DOHH2 (cell line): ENCODE results near the gene ZNF800.

Source experiments
- H3F3A ChIP-seq: fragments of 200-600 bp; sonication (generic), shearing (Covaris generic); 2 replicates; pipeline ENCODE4 v1.6.0; 2016; ENCODE audit warnings: antibody characterized with exemption, mild to moderate bottlenecking; ENCODE audit not compliant: control insufficient read depth, insufficient read depth
- H3K27ac ChIP-seq: fragments of 200-600 bp; sonication (generic); 2 replicates; pipeline ENCODE4 v1.5.1; 2014; ENCODE audit warnings: low read depth, mild to moderate bottlenecking, low read length, moderate library complexity
- H3K27me3 ChIP-seq: fragments of 200-600 bp; sonication (generic); 2 replicates; pipeline ENCODE4 v1.6.1; 2014; ENCODE audit warnings: mild to moderate bottlenecking, low read length, mixed read lengths; ENCODE audit not compliant: control insufficient read depth
- H3K36me3 ChIP-seq: fragments of 200-600 bp; sonication (generic); 2 replicates; pipeline ENCODE4 v1.6.1; 2014; ENCODE audit warnings: mild to moderate bottlenecking, low read length, moderate library complexity, mixed read lengths; ENCODE audit not compliant: control insufficient read depth
- H3K4me1 ChIP-seq: fragments of 200-600 bp; sonication (generic); 2 replicates; pipeline ENCODE4 v1.6.1; 2014; ENCODE audit warnings: mild to moderate bottlenecking, low read length, mixed read lengths; ENCODE audit not compliant: control insufficient read depth
- H3K4me2 ChIP-seq: fragments of 200-600 bp; sonication (generic); 2 replicates; pipeline ENCODE4 v1.6.0; 2014; ENCODE audit warnings: mild to moderate bottlenecking, low read length, moderate library complexity
- H3K4me3 ChIP-seq: fragments of 200-600 bp; sonication (generic); 2 replicates; pipeline ENCODE4 v1.5.1; 2014; ENCODE audit warnings: mild to moderate bottlenecking, low read length, mixed read lengths
- H3K79me2 ChIP-seq: fragments of 200-600 bp; sonication (generic); 2 replicates; pipeline ENCODE4 v1.6.1; 2014; ENCODE audit warnings: mild to moderate bottlenecking, low read length, mixed read lengths; ENCODE audit not compliant: control insufficient read depth
- H3K9me2 ChIP-seq: fragments of 200-600 bp; sonication (generic); replicated peaks from 2 replicates; pipeline ENCODE4 v1.6.1; 2014; ENCODE audit warnings: mild to moderate bottlenecking, low read length, mixed read lengths; ENCODE audit not compliant: control insufficient read depth
- H3K9me3 ChIP-seq: fragments of 200-600 bp; sonication (generic); 2 replicates; pipeline ENCODE4 v1.6.1; 2014; ENCODE audit warnings: antibody characterized with exemption, low read length, mixed read lengths; ENCODE audit not compliant: control insufficient read depth, insufficient read depth
- H4K20me1 ChIP-seq: fragments of 200-600 bp; sonication (generic); 2 replicates; pipeline ENCODE4 v1.6.0; 2014; ENCODE audit warnings: low read depth, mild to moderate bottlenecking, antibody characterized with exemption, low read length, moderate library complexity; ENCODE audit not compliant: control insufficient read depth, insufficient read depth
- EZH2phosphoT487 ChIP-seq: fragments of 200-600 bp; sonication (generic); IDR thresholded peaks from 2 replicates; pipeline ENCODE4 v1.6.1; 2017; ENCODE audit warnings: borderline replicate concordance, mild to moderate bottlenecking, antibody characterized with exemption, low read length, moderate library complexity, mixed read lengths
- TF ChIP-seq, protein P1 (sequence below): fragments of 200-600 bp; sonication (generic); IDR thresholded peaks from one replicate; pipeline ENCODE4 v1.5.1; 2014; ENCODE audit warnings: antibody characterized with exemption, mild to moderate bottlenecking, low read depth, low read length; ENCODE audit not compliant: poor library complexity, severe bottlenecking

The ZNF800 gene

DNA sequence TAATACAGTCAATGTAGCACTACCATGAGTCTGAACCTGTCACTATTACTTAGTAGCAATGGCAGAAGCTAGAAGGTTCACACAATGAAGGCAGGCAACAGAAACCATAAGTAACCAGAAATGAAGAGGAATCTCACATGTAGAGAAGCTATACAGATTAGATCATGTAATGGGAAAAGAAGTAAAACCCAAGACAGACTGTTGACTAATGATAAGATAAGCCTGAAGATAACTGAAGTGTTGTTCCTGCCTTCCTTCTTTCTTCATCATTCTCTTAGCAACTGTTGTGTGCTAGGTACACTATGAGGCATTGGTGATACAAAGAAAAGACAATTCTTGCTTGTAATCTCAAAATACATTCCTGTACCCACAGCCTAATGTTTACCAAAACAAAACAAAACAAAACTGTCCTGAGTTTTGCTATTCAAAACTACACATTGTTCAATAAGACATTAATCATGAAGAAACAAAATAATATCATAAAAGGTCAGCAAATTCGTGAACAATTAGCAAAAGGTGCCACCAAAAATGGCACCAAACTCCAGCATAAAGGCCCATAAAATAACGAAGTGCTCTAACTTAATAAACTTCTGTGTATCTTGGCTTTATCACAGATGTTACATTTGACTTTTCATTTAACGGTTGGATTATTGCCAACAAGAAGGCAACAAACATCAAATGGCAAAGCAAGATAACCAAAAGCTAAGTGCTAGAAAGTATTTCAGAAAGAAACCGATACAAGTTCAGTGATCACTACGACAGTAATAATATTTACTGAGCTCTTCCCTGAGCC lies 27.1 kb downstream of the ZNF800 start:
- peaks cover 18% of the 10 kb centered on the region; the same call in 1 of the 2 replicates for H4K20me1 ChIP-seq
- no peak overlapping the region for H3K27ac ChIP-seq
- H3K9me2 ChIP-seq = no peaks in the 10 kb centered on the region
- peaks cover 82% of the 10 kb centered on the region for H3K79me2 ChIP-seq
- H3K9me3 ChIP-seq = no peaks in the 10 kb centered on the region
- H3K27me3 ChIP-seq = no peaks in the 10 kb centered on the region
- H3K4me3 ChIP-seq = no peak overlapping the region
- H3K4me2 ChIP-seq = no peak overlapping the region
- peaks cover 96% of the 10 kb centered on the region for H3K36me3 ChIP-seq
- no peak for TF ChIP-seq EZH2phosphoT487
- TF ChIP-seq, protein P1, sequence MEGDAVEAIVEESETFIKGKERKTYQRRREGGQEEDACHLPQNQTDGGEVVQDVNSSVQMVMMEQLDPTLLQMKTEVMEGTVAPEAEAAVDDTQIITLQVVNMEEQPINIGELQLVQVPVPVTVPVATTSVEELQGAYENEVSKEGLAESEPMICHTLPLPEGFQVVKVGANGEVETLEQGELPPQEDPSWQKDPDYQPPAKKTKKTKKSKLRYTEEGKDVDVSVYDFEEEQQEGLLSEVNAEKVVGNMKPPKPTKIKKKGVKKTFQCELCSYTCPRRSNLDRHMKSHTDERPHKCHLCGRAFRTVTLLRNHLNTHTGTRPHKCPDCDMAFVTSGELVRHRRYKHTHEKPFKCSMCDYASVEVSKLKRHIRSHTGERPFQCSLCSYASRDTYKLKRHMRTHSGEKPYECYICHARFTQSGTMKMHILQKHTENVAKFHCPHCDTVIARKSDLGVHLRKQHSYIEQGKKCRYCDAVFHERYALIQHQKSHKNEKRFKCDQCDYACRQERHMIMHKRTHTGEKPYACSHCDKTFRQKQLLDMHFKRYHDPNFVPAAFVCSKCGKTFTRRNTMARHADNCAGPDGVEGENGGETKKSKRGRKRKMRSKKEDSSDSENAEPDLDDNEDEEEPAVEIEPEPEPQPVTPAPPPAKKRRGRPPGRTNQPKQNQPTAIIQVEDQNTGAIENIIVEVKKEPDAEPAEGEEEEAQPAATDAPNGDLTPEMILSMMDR = no peak
- H3F3A ChIP-seq = no peaks in the 10 kb centered on the region
- H3K4me1 ChIP-seq = no peaks in the 10 kb centered on the region

DNA sequence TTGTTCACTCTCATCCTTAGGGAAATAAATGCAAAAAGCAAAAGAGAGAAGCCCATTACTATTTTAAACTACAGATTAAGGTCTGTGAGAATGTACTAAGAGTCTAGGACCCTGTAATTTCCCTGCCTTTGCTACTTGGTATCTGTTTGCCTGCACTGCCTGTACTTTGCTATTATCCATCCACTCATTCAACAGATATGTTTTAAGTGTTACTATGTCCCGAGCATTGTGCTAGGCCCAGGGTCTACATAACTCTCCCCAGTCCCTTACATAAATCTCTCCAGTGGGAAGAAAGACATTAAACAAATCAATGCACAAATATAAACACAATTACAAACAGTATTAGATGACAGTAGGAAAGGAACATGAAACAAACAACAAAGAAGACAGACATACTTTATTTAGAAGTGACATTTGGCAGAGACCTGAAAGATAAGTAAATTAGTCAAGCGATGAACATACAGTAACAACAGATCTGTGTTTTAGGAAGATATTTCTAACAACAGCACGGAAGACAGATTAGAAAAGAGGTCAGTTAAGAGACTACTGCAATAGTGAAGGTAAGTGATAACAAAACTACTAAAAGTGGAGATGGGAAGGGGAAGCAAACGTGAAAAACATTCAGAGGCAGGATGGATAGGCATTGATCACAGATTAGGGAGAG lies 30.0 kb downstream of the ZNF800 start:
- H3K4me2 ChIP-seq = no peak overlapping the region
- peaks cover 11% of the 10 kb centered on the region; the same call in 1 of the 2 replicates for H4K20me1 ChIP-seq
- H3K4me3 ChIP-seq = no peak overlapping the region
- H3K27me3 ChIP-seq = no peaks in the 10 kb centered on the region
- peaks cover 92% of the 10 kb centered on the region for H3K36me3 ChIP-seq
- no peaks in the 10 kb centered on the region for H3F3A ChIP-seq
- H3K4me1 ChIP-seq = no peaks in the 10 kb centered on the region
- TF ChIP-seq EZH2phosphoT487 = no peak
- TF ChIP-seq, protein P1 = no peak
- H3K9me3 ChIP-seq = no peaks in the 10 kb centered on the region
- H3K79me2 ChIP-seq = peaks cover 57% of the 10 kb centered on the region
- no peak overlapping the region for H3K27ac ChIP-seq
- H3K9me2 ChIP-seq = no peaks in the 10 kb centered on the region

DNA sequence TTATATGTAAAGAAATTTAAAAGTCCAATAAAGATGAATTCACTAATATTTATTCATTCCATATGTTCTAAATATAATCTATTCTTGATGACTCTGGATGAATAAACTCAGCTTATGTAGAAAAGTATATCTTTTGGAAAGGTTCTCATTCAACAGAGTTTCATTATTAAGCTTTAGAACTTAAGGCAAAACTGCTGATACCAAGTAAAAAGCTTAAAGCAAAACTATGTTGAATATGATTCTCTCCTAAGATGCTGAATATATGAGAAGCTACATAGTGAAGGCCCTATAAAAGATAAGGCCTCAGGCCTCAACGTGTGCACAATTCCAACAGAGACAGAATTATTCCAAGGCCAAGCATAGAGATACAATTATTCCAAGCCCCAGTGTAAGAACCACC lies 30.8 kb downstream of the ZNF800 start:
- no peaks in the 10 kb centered on the region for H3K4me1 ChIP-seq
- no peak for TF ChIP-seq EZH2phosphoT487
- TF ChIP-seq, protein P1 = no peak
- H3K27ac ChIP-seq = no peak overlapping the region
- H3K27me3 ChIP-seq = no peaks in the 10 kb centered on the region
- no peaks in the 10 kb centered on the region for H3K9me2 ChIP-seq
- H3K36me3 ChIP-seq = peaks cover 90% of the 10 kb centered on the region
- peaks cover 50% of the 10 kb centered on the region for H3K79me2 ChIP-seq
- H3F3A ChIP-seq = no peaks in the 10 kb centered on the region
- H3K4me3 ChIP-seq = no peak overlapping the region
- no peaks in the 10 kb centered on the region for H3K9me3 ChIP-seq
- no peak overlapping the region for H3K4me2 ChIP-seq
- H4K20me1 ChIP-seq = peaks cover 8% of the 10 kb centered on the region; the same call in 1 of the 2 replicates
